HFF-Myc (cell line): ENCODE results near the gene RAD51B.

Experiments
- DNase-seq: peaks from one replicate; pipeline ENCODE4 v3.0.0-alpha.2; 2011; ENCODE audit warnings: low read depth; ENCODE audit errors: extremely low read depth
- H3K4me3 ChIP-seq: replicated peaks from 2 replicates; pipeline ENCODE4 v1.5.1; 2011; ENCODE audit warnings: low read depth, mild to moderate bottlenecking, control low read depth, low read length
- TF ChIP-seq, protein P1 (sequence below): IDR thresholded peaks from 2 replicates; pipeline ENCODE4 v1.5.1; 2012; ENCODE audit warnings: mild to moderate bottlenecking, low read depth, low read length, control low read depth; ENCODE audit errors: missing control alignments

Gene RAD51B

DNA sequence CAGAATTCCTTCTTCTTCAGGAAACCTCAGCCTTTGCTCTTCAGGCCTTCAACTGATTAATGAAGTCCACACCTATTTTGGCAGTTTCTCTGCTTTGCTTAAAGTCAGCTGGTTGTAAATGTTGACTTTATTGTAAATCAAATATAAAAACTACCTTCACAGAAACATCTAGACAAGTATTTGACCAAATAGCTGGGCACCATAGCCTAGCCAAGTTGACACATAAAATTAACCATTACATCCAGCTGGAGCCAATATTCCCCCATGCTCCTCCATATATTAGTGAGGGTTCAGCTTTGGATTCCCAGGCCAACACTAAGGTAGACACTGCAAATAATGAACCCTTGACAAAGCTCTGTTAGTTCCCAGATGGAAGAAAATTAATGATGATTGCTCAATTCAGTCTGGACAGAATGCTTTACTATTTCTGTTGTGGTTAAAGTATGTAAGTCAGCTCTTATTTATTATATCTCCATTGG is 847.8 kb downstream of the RAD51B start:
- H3K4me3 ChIP-seq: no peak overlapping the region
- no peak for DNase-seq
- TF ChIP-seq, protein P1, sequence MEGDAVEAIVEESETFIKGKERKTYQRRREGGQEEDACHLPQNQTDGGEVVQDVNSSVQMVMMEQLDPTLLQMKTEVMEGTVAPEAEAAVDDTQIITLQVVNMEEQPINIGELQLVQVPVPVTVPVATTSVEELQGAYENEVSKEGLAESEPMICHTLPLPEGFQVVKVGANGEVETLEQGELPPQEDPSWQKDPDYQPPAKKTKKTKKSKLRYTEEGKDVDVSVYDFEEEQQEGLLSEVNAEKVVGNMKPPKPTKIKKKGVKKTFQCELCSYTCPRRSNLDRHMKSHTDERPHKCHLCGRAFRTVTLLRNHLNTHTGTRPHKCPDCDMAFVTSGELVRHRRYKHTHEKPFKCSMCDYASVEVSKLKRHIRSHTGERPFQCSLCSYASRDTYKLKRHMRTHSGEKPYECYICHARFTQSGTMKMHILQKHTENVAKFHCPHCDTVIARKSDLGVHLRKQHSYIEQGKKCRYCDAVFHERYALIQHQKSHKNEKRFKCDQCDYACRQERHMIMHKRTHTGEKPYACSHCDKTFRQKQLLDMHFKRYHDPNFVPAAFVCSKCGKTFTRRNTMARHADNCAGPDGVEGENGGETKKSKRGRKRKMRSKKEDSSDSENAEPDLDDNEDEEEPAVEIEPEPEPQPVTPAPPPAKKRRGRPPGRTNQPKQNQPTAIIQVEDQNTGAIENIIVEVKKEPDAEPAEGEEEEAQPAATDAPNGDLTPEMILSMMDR: no peak

DNA sequence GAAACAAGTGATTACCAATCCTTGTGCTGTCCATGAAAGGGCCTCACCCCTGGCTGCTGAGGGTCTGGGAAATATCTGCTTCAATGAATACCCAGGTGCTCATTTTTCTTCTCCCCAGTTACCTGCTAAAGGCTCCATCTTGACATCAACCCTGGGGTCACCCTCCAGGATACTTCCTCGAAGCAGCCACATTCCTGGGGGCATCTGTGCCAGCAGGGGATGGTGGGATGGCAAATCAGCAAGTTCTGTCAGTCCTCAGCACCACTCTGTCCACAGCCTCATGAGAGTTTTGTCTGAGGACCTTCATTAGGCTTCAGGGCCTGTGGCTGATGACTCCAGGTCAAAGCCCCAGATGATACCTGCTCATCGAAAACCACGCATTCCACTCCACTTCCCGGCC is 848.4 kb downstream of the RAD51B start:
- no peak for DNase-seq
- TF ChIP-seq, protein P1: no peak
- H3K4me3 ChIP-seq: no peak overlapping the region

DNA sequence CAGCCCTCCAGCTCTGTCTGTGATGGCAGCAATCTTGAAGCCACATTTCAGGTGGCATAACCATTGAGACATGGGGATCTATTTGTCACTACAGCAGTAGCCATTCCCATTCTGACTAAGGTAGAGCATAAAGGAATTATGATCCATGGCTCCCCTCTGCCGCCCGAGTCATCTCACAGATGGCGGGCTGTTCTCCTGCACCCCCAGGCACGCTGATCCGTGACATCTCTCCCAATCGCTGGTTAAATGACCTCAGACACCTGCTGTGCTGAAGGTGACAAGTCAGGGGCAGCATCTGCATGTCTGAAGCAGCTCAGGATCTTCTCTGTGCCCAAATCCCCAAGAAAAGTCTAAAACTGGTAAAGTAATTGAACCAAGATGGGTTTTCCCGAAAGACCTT is 849.0 kb downstream of the RAD51B start:
- no peak overlapping the region for H3K4me3 ChIP-seq
- TF ChIP-seq, protein P1: no peak
- DNase-seq: no peak

DNA sequence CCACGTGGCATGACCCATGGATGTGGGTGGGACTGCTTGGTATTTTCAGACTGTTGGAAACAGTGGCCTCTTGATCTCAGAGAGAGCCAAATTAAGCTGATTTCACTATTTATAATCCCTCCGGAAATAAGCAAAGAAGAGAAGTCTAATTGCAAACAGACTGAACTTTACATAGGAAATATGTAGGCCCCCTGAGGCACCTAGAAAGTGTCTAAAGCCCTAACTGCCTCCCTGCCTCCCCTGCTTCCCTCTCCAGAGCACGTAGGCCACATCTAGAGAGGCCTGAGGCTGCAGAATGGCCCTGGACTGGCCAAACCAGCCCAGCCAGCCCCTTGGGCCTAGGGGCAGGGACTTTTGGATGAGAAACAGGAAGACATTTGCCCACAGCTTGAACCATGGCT is 849.5 kb downstream of the RAD51B start:
- DNase-seq: no peak
- no peak overlapping the region for H3K4me3 ChIP-seq
- TF ChIP-seq, protein P1: no peak

DNA sequence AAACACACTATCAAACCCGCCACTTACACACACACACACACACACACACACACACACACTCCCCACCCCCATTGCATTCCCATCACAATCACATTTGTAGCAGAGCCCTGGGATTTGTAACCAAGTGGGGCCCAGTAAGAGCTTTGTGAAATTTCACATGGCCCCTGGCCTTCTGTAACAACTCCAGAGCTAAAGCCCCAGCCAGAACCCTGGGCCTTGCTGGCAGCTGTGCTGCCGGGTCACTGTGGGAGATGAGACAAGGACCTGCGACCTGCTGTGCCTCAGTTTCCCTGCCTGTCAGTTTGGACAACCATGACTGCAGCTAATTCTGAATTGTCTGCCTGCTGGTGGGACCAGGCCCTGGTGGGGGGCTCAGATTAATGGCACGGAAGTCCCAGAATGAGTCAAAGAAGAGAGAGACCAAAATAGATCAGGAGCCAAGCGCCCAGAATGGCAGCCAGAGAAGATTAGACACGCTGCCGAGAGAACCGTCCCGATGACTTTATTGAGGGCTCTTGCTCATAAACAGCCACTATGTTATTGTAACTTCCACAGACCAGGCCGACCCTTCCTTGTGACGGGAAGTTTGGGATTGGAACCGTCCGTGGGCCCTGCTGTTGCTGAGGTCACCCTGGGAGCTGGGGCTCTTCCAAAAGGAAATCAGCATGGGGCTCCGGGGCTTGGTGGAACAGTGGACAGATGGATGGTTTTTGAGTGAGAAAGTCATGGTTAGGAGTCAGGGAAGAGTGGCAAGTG is 850.2 kb downstream of the RAD51B start:
- DNase-seq: no peak
- no peak overlapping the region for H3K4me3 ChIP-seq
- TF ChIP-seq, protein P1: no peak

DNA sequence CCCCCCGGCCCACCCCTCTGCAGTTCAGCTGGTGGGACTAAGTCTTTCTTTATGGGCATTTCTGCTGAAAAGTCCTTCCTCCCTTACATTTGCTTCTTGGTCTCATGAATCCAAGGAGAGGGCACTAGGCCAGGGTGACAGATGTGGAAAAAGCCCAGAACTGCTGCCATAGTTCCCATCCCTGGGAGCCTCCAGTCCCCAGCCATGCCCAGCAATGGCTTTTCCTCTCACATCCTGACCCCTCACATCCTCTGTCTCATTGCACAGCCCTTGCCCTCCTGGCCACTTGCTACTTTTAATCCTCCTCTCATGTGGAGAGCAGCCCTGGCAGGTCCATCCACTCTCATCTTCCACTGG is 850.8 kb downstream of the RAD51B start:
- DNase-seq: no peak
- TF ChIP-seq, protein P1: no peak
- no peak overlapping the region for H3K4me3 ChIP-seq

DNA sequence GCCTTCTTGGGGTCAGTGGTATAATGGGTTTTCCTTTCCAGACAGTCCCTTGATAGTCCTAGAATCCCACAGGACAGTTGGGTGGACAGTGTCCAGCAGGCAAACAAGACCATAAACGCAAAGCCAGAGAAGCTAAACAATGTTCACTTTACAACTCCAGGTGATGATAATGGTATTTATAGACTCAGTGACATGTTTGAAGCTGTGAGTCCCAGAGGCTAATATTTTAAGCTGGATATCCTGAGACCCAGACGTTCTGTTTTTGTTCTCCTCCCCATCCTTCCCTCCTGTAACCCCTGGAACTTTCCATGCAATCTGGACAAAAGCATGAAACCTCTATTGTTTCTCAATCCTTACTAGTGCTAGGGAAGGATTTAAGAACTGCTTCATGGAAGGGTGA is 852.3 kb downstream of the RAD51B start:
- no peak overlapping the region for H3K4me3 ChIP-seq
- no peak for DNase-seq
- TF ChIP-seq, protein P1: no peak
